OCI-LY7 (cell line): ENCODE results near the gene FIGNL1. TPM values are rescaled to one million over a fixed set of nuclear protein-coding genes. Genes with fewer than 3 reads are reported as not detected.

Source experiments
- BruUV-seq: library from RNA; stranded (reverse); fragments of 400-500 nt; replicated peaks from 2 replicates; lab custom pipeline; 2021; lab: Mats Ljungman, UMichigan
- CTCF ChIA-PET: fragments of 300-600 bp; sonication (Branson Sonifier 250); formaldehyde crosslinking; loops from one replicate; lab custom pipeline; 2022; ENCODE audit warnings: antibody characterized with exemption; ENCODE audit not compliant: unreplicated experiment; lab: Charles Lee
- POLR2A ChIA-PET: fragments of 300-600 bp; sonication (Branson Sonifier 250); formaldehyde crosslinking; loops from one replicate; lab custom pipeline; 2022; ENCODE audit warnings: antibody characterized with exemption; lab: Charles Lee
- DNase-seq: peaks from one replicate; pipeline ENCODE4 v3.0.0-alpha.2; 2015; ENCODE audit warnings: low spot score
- H2AFZ ChIP-seq: fragments of 200-600 bp; sonication (generic), shearing (Covaris generic); 2 replicates; pipeline ENCODE4 v1.6.1; 2014; ENCODE audit warnings: mild to moderate bottlenecking, antibody characterized with exemption, low read length, moderate library complexity
- H3K27ac ChIP-seq: fragments of 200-600 bp; sonication (generic); 2 replicates; pipeline ENCODE4 v1.5.1; 2014; ENCODE audit warnings: mixed run types, low read depth, mild to moderate bottlenecking, moderate library complexity, low read length, inconsistent platforms; ENCODE audit not compliant: poor library complexity, severe bottlenecking
- H3K36me3 ChIP-seq: fragments of 200-600 bp; sonication (generic); 2 replicates; pipeline ENCODE4 v1.6.1; 2014; ENCODE audit warnings: mild to moderate bottlenecking, antibody characterized with exemption, low read length, moderate library complexity, mixed read lengths; ENCODE audit not compliant: insufficient read depth
- H3K4me1 ChIP-seq: fragments of 200-600 bp; sonication (generic); 2 replicates; pipeline ENCODE4 v1.5.1; 2014; ENCODE audit warnings: mild to moderate bottlenecking, low read length; ENCODE audit not compliant: insufficient read depth, poor library complexity, severe bottlenecking
- H3K4me2 ChIP-seq: fragments of 200-600 bp; sonication (generic); 2 replicates; pipeline ENCODE4 v1.6.1; 2014; ENCODE audit warnings: mild to moderate bottlenecking, low read length
- H3K4me3 ChIP-seq: fragments of 200-600 bp; sonication (generic); 2 replicates; pipeline ENCODE4 v1.5.1; 2014; ENCODE audit warnings: mild to moderate bottlenecking, low read depth, low read length; ENCODE audit not compliant: poor library complexity, severe bottlenecking
- H3K79me2 ChIP-seq: fragments of 200-600 bp; sonication (generic); 2 replicates; pipeline ENCODE4 v1.6.1; 2016; ENCODE audit warnings: low read depth, mild to moderate bottlenecking, low read length, moderate library complexity, mixed read lengths; ENCODE audit not compliant: insufficient read depth
- H3K9me2 ChIP-seq: fragments of 200-600 bp; sonication (generic); 2 replicates; pipeline ENCODE4 v1.6.1; 2016; ENCODE audit warnings: mild to moderate bottlenecking, low read length, mixed read lengths; ENCODE audit not compliant: insufficient read depth
- H3K9me3 ChIP-seq: fragments of 200-600 bp; sonication (generic); 2 replicates; pipeline ENCODE4 v1.6.1; 2014; ENCODE audit warnings: mild to moderate bottlenecking, mixed run types, low read length, mixed read lengths
- H4K20me1 ChIP-seq: fragments of 200-600 bp; sonication (generic); 2 replicates; pipeline ENCODE4 v1.6.1; 2014; ENCODE audit warnings: mild to moderate bottlenecking, antibody characterized with exemption, low read length, moderate library complexity, mixed read lengths; ENCODE audit not compliant: insufficient read depth
- EZH2phosphoT487 ChIP-seq: fragments of 200-600 bp; sonication (generic); IDR thresholded peaks from 2 replicates; pipeline ENCODE4 v1.6.1; 2018; ENCODE audit warnings: low read depth, borderline replicate concordance, mild to moderate bottlenecking, mixed run types, antibody characterized with exemption, low read length, moderate library complexity, mixed read lengths
- intact Hi-C: fragments of 100-400 bp; cut with micrococcal nuclease; formaldehyde crosslinking; loops from one replicate; pipeline ENCODE4 v1.10.0; 2022; ENCODE audit not compliant: unreplicated experiment
- total RNA-seq, 2 experiments: library from RNA; depleted of rRNA in 1 of 2; stranded (reverse); fragments of >200 nt in 1 of 2; shearing (Covaris generic) in 1 of 2; gene quantifications; 2 replicates each; pipeline ENCODE4 v1.2.3, GENCODE V29; 2014 to 2022
- TF ChIP-seq, protein P1 (sequence below): fragments of 200-600 bp; sonication (generic); conservative IDR thresholded peaks from 2 replicates; pipeline ENCODE4 v1.5.1; 2014; ENCODE audit warnings: mild to moderate bottlenecking, antibody characterized with exemption, low read length, moderate library complexity, mixed read lengths

Gene FIGNL1
- total RNA-seq, 2 experiments from 2014 or later, result 41.5 to 55.6 TPM

DNA sequence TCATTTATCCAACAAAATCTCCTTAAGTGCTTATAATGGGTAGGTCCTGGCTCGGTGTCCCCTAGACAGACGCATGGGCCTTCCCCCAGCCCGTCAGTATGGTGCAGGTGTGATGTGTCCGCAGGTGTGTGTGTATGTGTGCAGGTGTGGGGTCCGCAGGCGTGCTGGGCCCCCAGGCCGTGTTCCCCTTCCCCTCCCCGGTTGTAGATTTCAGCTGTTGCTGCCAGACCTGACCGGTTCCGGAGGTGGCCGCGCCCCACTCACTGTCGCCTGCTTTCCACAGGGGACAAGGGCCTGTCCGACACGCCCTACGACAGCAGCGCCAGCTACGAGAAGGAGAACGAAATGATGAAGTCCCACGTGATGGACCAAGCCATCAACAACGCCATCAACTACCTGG is 50.5 kb downstream of the FIGNL1 start:
- TF ChIP-seq, protein P1, sequence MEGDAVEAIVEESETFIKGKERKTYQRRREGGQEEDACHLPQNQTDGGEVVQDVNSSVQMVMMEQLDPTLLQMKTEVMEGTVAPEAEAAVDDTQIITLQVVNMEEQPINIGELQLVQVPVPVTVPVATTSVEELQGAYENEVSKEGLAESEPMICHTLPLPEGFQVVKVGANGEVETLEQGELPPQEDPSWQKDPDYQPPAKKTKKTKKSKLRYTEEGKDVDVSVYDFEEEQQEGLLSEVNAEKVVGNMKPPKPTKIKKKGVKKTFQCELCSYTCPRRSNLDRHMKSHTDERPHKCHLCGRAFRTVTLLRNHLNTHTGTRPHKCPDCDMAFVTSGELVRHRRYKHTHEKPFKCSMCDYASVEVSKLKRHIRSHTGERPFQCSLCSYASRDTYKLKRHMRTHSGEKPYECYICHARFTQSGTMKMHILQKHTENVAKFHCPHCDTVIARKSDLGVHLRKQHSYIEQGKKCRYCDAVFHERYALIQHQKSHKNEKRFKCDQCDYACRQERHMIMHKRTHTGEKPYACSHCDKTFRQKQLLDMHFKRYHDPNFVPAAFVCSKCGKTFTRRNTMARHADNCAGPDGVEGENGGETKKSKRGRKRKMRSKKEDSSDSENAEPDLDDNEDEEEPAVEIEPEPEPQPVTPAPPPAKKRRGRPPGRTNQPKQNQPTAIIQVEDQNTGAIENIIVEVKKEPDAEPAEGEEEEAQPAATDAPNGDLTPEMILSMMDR, result no peak
- TF ChIP-seq EZH2phosphoT487, result no peak
- Histone ChIP-seq H2AFZ (no peak overlapping the region), H3K79me2 (peaks cover 4% of the 10 kb centered on the region; the same call in 1 of the 2 replicates), H3K4me1 (peaks cover 11% of the 10 kb centered on the region), H4K20me1 (0 out of 2 replicates have a peak, but pooled peaks cover 4% of the 10 kb centered on the region), H3K9me2 (no peaks in the 10 kb centered on the region), H3K36me3 (peaks cover 96% of the 10 kb centered on the region), H3K9me3 (no peaks in the 10 kb centered on the region), H3K4me3 (no peak overlapping the region), H3K4me2 (no peak overlapping the region), H3K27ac (no peak overlapping the region)
- no peak for DNase-seq
- CTCF ChIA-PET, result no interaction called here
- POLR2A ChIA-PET, result no interaction called here
- no TSS peak for BruUV-seq
- intact Hi-C loops, result no loop called here

GRCh38 chr7:50399206-50399605 is 50.9 kb downstream of the FIGNL1 start:
- peaks cover 4% of the 10 kb centered on the region; the same call in 1 of the 2 replicates for H3K79me2 ChIP-seq
- ChIA-PET POLR2A (no interaction called here), CTCF (no interaction called here)
- no peaks in the 10 kb centered on the region for H3K9me2 ChIP-seq
- H3K4me1 ChIP-seq, result peaks cover 11% of the 10 kb centered on the region
- intact Hi-C loops, result no loop called here
- H3K4me3 ChIP-seq, result no peak overlapping the region
- no peak overlapping the region for H3K4me2 ChIP-seq
- H2AFZ ChIP-seq, result no peak overlapping the region
- H3K27ac ChIP-seq, result no peak overlapping the region
- 0 out of 2 replicates have a peak, but pooled peaks cover 4% of the 10 kb centered on the region for H4K20me1 ChIP-seq
- no peak for TF ChIP-seq EZH2phosphoT487
- no peak for DNase-seq
- H3K36me3 ChIP-seq, result peaks cover 96% of the 10 kb centered on the region
- no peaks in the 10 kb centered on the region for H3K9me3 ChIP-seq
- no TSS peak for BruUV-seq

GRCh38 chr7:50397971-50398324 is 52.2 kb downstream of the FIGNL1 start:
- no TSS peak for BruUV-seq
- H2AFZ ChIP-seq, result no peak overlapping the region
- peaks cover 4% of the 10 kb centered on the region; the same call in 1 of the 2 replicates for H3K79me2 ChIP-seq
- no peaks in the 10 kb centered on the region for H3K9me3 ChIP-seq
- H3K36me3 ChIP-seq, result peaks cover 96% of the 10 kb centered on the region
- no peaks in the 10 kb centered on the region for H3K9me2 ChIP-seq
- no peak for DNase-seq
- H3K4me3 ChIP-seq, result no peak overlapping the region
- no peaks in the 10 kb centered on the region for H4K20me1 ChIP-seq
- ChIA-PET CTCF (no interaction called here), POLR2A (interaction anchor here (2.1 kb wide), 1 partner anchor 13 kb away, joined by 6 read pairs; no protein-coding TSS in a partner anchor)
- intact Hi-C loops, result no loop called here
- no peak for TF ChIP-seq EZH2phosphoT487
- TF ChIP-seq, protein P1, result no peak
- H3K4me2 ChIP-seq, result no peak overlapping the region
- no peak overlapping the region for H3K27ac ChIP-seq
- peaks cover 11% of the 10 kb centered on the region for H3K4me1 ChIP-seq
